ENCODE results near the gene MPO. TPM values are rescaled to one million over a fixed set of nuclear protein-coding genes. Genes with fewer than 3 reads are reported as not detected.

MPO gene
- polyA plus RNA-seq, 1 experiment: not detected

- CTCF ChIA-PET: interaction anchor here (1.2 to 6.3 kb wide), 8 partner anchors 11 to 131 kb away, joined by 4 to 95 read pairs (median 22); partner anchors contain the start of genes RNF43 and SUPT4H1
- POLR2A ChIA-PET: interaction anchor here (0.5 kb wide), 1 partner anchor 84 kb away, joined by 3 read pairs; no protein-coding TSS in a partner anchor
- DNase-seq (ENCODE audit: low read depth): no peak
- H3K36me3 ChIP-seq (ENCODE audit: control insufficient read depth, insufficient read depth, low read length): no peaks in the 10 kb centered on the region
- TF ChIP-seq CTCF (IDR thresholded peaks at IDR 0.05; ENCODE audit: insufficient read depth, low read depth, low read length): no peak
- no peaks in the 10 kb centered on the region for H3K27me3 ChIP-seq (ENCODE audit: control insufficient read depth, insufficient read depth, low read length)
- no peak overlapping the region for H3K4me3 ChIP-seq (ENCODE audit: low read depth, low read length)
Measured at GRCh38 chr17:58315750-58316149, 35.0 kb upstream of the MPO start.

- Histone ChIP-seq H3K27me3 (ENCODE audit: control insufficient read depth, insufficient read depth, low read length) (no peaks in the 10 kb centered on the region), H3K4me3 (ENCODE audit: low read depth, low read length) (no peak overlapping the region), H3K36me3 (ENCODE audit: control insufficient read depth, insufficient read depth, low read length) (no peaks in the 10 kb centered on the region)
- ChIA-PET POLR2A (no interaction called here), CTCF (interaction anchor here (0.7 to 6.3 kb wide), 6 partner anchors 11 to 131 kb away, joined by 3 to 95 read pairs (median 25); partner anchors contain the start of gene RNF43)
- DNase-seq (ENCODE audit: low read depth): no peak
- no peak for TF ChIP-seq CTCF (IDR thresholded peaks at IDR 0.05; ENCODE audit: insufficient read depth, low read depth, low read length)
Measured at GRCh38 chr17:58315281-58315711, 34.6 kb upstream of the MPO start.

- ChIA-PET POLR2A (no interaction called here), CTCF (interaction anchor here (0.7 to 6.3 kb wide), 4 partner anchors 11 to 132 kb away, joined by 3 to 95 read pairs (median 40); partner anchors contain the start of gene RNF43)
- H3K36me3 ChIP-seq (ENCODE audit: control insufficient read depth, insufficient read depth, low read length): no peaks in the 10 kb centered on the region
- H3K4me3 ChIP-seq (ENCODE audit: low read depth, low read length): no peak overlapping the region
- no peaks in the 10 kb centered on the region for H3K27me3 ChIP-seq (ENCODE audit: control insufficient read depth, insufficient read depth, low read length)
- TF ChIP-seq CTCF (IDR thresholded peaks at IDR 0.05; ENCODE audit: insufficient read depth, low read depth, low read length): no peak
- no peak for DNase-seq (ENCODE audit: low read depth)
Measured at GRCh38 chr17:58314706-58315015, 33.9 kb upstream of the MPO start.

- no peak for TF ChIP-seq CTCF (IDR thresholded peaks at IDR 0.05; ENCODE audit: insufficient read depth, low read depth, low read length)
- no peak for DNase-seq (ENCODE audit: low read depth)
- no peak overlapping the region for H3K4me3 ChIP-seq (ENCODE audit: low read depth, low read length)
- ChIA-PET CTCF (interaction anchor here (0.7 to 6.3 kb wide), 5 partner anchors 10 to 133 kb away, joined by 3 to 95 read pairs (median 25); partner anchors contain the start of gene RNF43), POLR2A (no interaction called here)
- no peaks in the 10 kb centered on the region for H3K36me3 ChIP-seq (ENCODE audit: control insufficient read depth, insufficient read depth, low read length)
- H3K27me3 ChIP-seq (ENCODE audit: control insufficient read depth, insufficient read depth, low read length): no peaks in the 10 kb centered on the region
Measured at GRCh38 chr17:58313815-58314705, 33.3 kb upstream of the MPO start.

DNA sequence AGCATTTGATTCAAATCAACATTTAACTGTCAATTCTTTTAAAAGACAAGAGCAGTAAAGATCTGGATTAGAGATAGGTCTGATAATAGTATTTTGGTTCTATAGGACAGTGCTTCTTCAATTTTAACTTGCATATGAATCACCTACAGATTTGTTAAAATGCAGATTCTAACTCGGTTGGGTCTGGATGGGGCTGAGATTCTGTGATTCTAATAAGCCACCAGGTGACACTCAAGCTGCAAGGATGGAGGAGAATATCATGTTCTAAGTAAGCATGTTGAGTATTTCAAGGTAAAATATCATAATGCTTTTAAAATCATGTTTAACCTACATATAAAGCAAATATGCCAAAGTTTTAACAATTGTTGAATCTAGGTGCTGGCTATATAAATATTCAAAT is 32.1 kb upstream of the MPO start:
- Histone ChIP-seq H3K4me3 (ENCODE audit: low read depth, low read length) (no peak overlapping the region), H3K36me3 (ENCODE audit: control insufficient read depth, insufficient read depth, low read length) (no peaks in the 10 kb centered on the region), H3K27me3 (ENCODE audit: control insufficient read depth, insufficient read depth, low read length) (no peaks in the 10 kb centered on the region)
- TF ChIP-seq CTCF (IDR thresholded peaks at IDR 0.05; ENCODE audit: insufficient read depth, low read depth, low read length): no peak
- no peak for DNase-seq (ENCODE audit: low read depth)
- CTCF ChIA-PET: interaction anchor here (1.1 to 3.6 kb wide), 4 partner anchors 9 to 135 kb away, joined by 3 to 25 read pairs (median 6); no protein-coding TSS in a partner anchor
- POLR2A ChIA-PET: no interaction called here
